HepG2 (cell line): ENCODE data around the gene TP53I3. TPM values are rescaled to one million over a fixed set of nuclear protein-coding genes. Genes with fewer than 3 reads are reported as not detected.
"Not testable (repeated sequence)": the region's sequence is repeated elsewhere in the genome, so short reads cannot be mapped to it uniquely, and the experiment has no call there.

Source experiments
- ATAC-seq: fragments of 200-7000 bp; cut with Tn5 transposase; 3 replicates; pipeline ENCODE4 v1.9.1; 2020; ENCODE audit warnings: mild to moderate bottlenecking, moderate library complexity
- BruUV-seq: library from RNA; stranded (reverse); fragments of 400-500 nt; replicated peaks from 2 replicates; lab custom pipeline; 2021; lab: Mats Ljungman, UMichigan
- CTCF ChIA-PET: fragments of 300-600 bp; formaldehyde crosslinking; extraction: SDS; loops from one replicate; lab custom pipeline; 2021; ENCODE audit warnings: low total read pairs, inconsistent platforms, low intra/inter-chr PET ratio; lab: Yijun Ruan, JAX
- POLR2A ChIA-PET: fragments of 350-600 bp; sonication (Branson Sonifier 250); formaldehyde crosslinking; loops from one replicate; lab custom pipeline; 2020; ENCODE audit warnings: antibody characterized with exemption, inconsistent platforms; lab: Yijun Ruan, JAX
- DNase-seq: peaks from one replicate; pipeline ENCODE4 v3.0.0-alpha.2; 2015; ENCODE audit warnings: low spot score
- FAIRE-seq: peaks from 3 replicates; lab custom pipeline; 2011; peaks lifted over from hg19 to GRCh38; lab: Jason Lieb, UNC
- H2AFZ ChIP-seq: one replicate; pipeline ENCODE4 v1.6.1; 2011; ENCODE audit warnings: low read length, inconsistent platforms
- H3K27ac ChIP-seq: fragments of 300-600 bp; 3 replicates; pipeline ENCODE4 v1.8.0; 2011; ENCODE audit warnings: mixed run types, mild to moderate bottlenecking, mixed read lengths, low read length, inconsistent platforms; ENCODE audit not compliant: insufficient read depth; ENCODE audit errors: extremely low read length
- H3K27me3 ChIP-seq, 2 experiments: fragments of 200-600 bp in 1 of 2; 2 replicates in 1 of 2; 3 replicates in 1 of 2; pipeline versions ENCODE4 v1.6.0 to v1.8.0; 2011; ENCODE audit warnings: low read length in 2 of 2, mild to moderate bottlenecking in 2 of 2, moderate library complexity in 2 of 2, inconsistent platforms in 1 of 2; ENCODE audit not compliant: insufficient read depth in 2 of 2, control insufficient read depth in 1 of 2
- H3K36me3 ChIP-seq, 2 experiments: fragments of 200-600 bp in 1 of 2; replicated peaks in 1 of 2; 2 replicates in 1 of 2; 3 replicates in 1 of 2; pipeline versions ENCODE4 v1.5.1 to v1.8.0; 2011; ENCODE audit warnings: low read length in 2 of 2, inconsistent platforms in 1 of 2; ENCODE audit not compliant: insufficient read depth in 2 of 2, control insufficient read depth in 1 of 2
- H3K4me1 ChIP-seq: 2 replicates; pipeline ENCODE4 v1.5.1; 2012; ENCODE audit warnings: low read length, inconsistent platforms; ENCODE audit not compliant: insufficient read depth
- H3K4me2 ChIP-seq: 2 replicates; pipeline ENCODE4 v1.6.0; 2011; ENCODE audit warnings: low read depth, low read length, inconsistent platforms
- H3K4me3 ChIP-seq, 3 experiments: fragments of 200-600 bp in 1 of 3; sonication (generic), shearing (Covaris generic) in 1 of 3; replicated peaks in 1 of 3; 2 replicates each; pipeline ENCODE4 v1.5.1; 2011 to 2016; ENCODE audit warnings: low read length in 3 of 3, inconsistent platforms in 2 of 3, low read depth in 2 of 3, mild to moderate bottlenecking in 2 of 3, control low read depth in 1 of 3, mixed read lengths in 1 of 3; ENCODE audit not compliant: insufficient read depth in 1 of 3
- H3K79me2 ChIP-seq: one replicate; pipeline ENCODE4 v1.6.1; 2011; ENCODE audit warnings: low read length, inconsistent platforms; ENCODE audit not compliant: insufficient read depth
- H3K9ac ChIP-seq: 2 replicates; pipeline ENCODE4 v1.6.0; 2011; ENCODE audit warnings: mild to moderate bottlenecking, low read depth, low read length, inconsistent platforms; ENCODE audit not compliant: insufficient read depth
- H3K9me3 ChIP-seq: 2 replicates; pipeline ENCODE4 v1.5.1; 2012; ENCODE audit warnings: mild to moderate bottlenecking, low read length
- H4K20me1 ChIP-seq: 2 replicates; pipeline ENCODE4 v1.6.0; 2011; ENCODE audit warnings: inconsistent platforms, mild to moderate bottlenecking, low read length, moderate library complexity; ENCODE audit not compliant: insufficient read depth
- ATF4 ChIP-seq, 2 experiments: fragments of 450-650 bp in 1 of 2; sonication (generic) in 1 of 2; formaldehyde crosslinking; IDR thresholded peaks; 2 replicates each; pipeline versions ENCODE4 v1.5.0 to v1.8.0; 2020 to 2022; ENCODE audit warnings: mild to moderate bottlenecking in 1 of 2, missing genetic modification reagents in 1 of 2
- FOXC1 ChIP-seq: sonication (generic); formaldehyde crosslinking; IDR thresholded peaks from 2 replicates; pipeline ENCODE4 v1.8.0; 2022; ENCODE audit warnings: mild to moderate bottlenecking, missing genetic modification reagents, borderline replicate concordance
- GLMP ChIP-seq: sonication (generic); formaldehyde crosslinking; IDR thresholded peaks from 2 replicates; pipeline ENCODE4 v1.9.0; 2021; ENCODE audit warnings: missing genetic modification reagents, mild to moderate bottlenecking, borderline replicate concordance
- IKZF1 ChIP-seq: fragments of 450-650 bp; IDR thresholded peaks from 2 replicates; pipeline ENCODE4 v1.7.1; 2016
- KLF6 ChIP-seq: IDR thresholded peaks from 2 replicates; pipeline ENCODE4 v1.8.0; 2016; ENCODE audit warnings: missing biosample characterization, missing genetic modification reagents
- MTA1 ChIP-seq: sonication (generic); formaldehyde crosslinking; IDR thresholded peaks from 2 replicates; pipeline ENCODE4 v1.4.0; 2020; ENCODE audit warnings: missing genetic modification reagents, mild to moderate bottlenecking, borderline replicate concordance
- NR2F6 ChIP-seq, 2 experiments: IDR thresholded peaks; 2 replicates each; pipeline ENCODE4 v1.6.1; 2016; ENCODE audit warnings: antibody characterized with exemption in 1 of 2, mild to moderate bottlenecking in 1 of 2
- RARA ChIP-seq: IDR thresholded peaks from 2 replicates; pipeline ENCODE4 v1.6.1; 2016; ENCODE audit warnings: missing genetic modification reagents, missing compliant biosample characterization
- U2AF2 ChIP-seq: fragments of 200-400 bp; formaldehyde crosslinking; IDR thresholded peaks from 2 replicates; pipeline ENCODE4 v1.6.1; 2017; ENCODE audit warnings: low read depth, mild to moderate bottlenecking, low read length
- ZNF138 ChIP-seq: sonication (generic); formaldehyde crosslinking; IDR thresholded peaks from 2 replicates; pipeline ENCODE4 v1.5.0; 2020; ENCODE audit warnings: mild to moderate bottlenecking, low read depth, missing genetic modification reagents
- ZNF619 ChIP-seq: sonication (generic); formaldehyde crosslinking; IDR thresholded peaks from 2 replicates; pipeline ENCODE4 v1.4.0; 2020; ENCODE audit warnings: mild to moderate bottlenecking, missing genetic modification reagents
- ZNF670 ChIP-seq: sonication (generic); formaldehyde crosslinking; IDR thresholded peaks from 2 replicates; pipeline ENCODE4 v1.8.0; 2022; ENCODE audit warnings: mild to moderate bottlenecking, missing genetic modification reagents, borderline replicate concordance
- ZSCAN29 ChIP-seq: sonication (generic); formaldehyde crosslinking; conservative IDR thresholded peaks from 2 replicates; pipeline ENCODE4 v1.4.0; 2020; ENCODE audit warnings: mild to moderate bottlenecking, missing genetic modification reagents
- WGBS: methylation state at CpG from one replicate; pipeline ENCODE4 v1.1.6; 2017; ENCODE audit warnings: low lambda C conversion rate; 5-methylcytosine and 5-hydroxymethylcytosine counted together
- in situ Hi-C: cut with HindIII; loops from 2 replicates; pipeline ENCODE4 v1.10.0; 2017; ENCODE audit warnings: low pct_unique_long_range_greater_than_20kb; ENCODE audit not compliant: extremely low pct_ligation_motif_present
- intact Hi-C: fragments of 100-400 bp; cut with micrococcal nuclease; formaldehyde crosslinking; loops from one replicate; pipeline ENCODE4 v1.10.0; 2022; ENCODE audit not compliant: unreplicated experiment
- polyA plus RNA-seq, 8 experiments: library from polyadenylated mRNA; depleted of rRNA in 3 of 8; stranded (reverse) in 7 of 8; unstranded in 1 of 8; fragments of >200 nt; fragmentation: Illumina TruSeq in 4 of 8; extraction: Trizol in 4 of 8; gene quantifications; 2 replicates each; pipeline versions ENCODE4 v1.2.1 to v1.2.3, GENCODE V29; 2011 to 2016; ENCODE audit warnings: low read depth in 4 of 8, missing spikeins in 1 of 8, mixed read lengths in 1 of 8; ENCODE audit not compliant: insufficient read depth in 1 of 8
- total RNA-seq, 5 experiments: library from RNA; depleted of rRNA; stranded (reverse); fragments of >200 nt; fragmentation: Illumina TruSeq; extraction: Trizol; gene quantifications; 2 replicates each; pipeline ENCODE4 v1.2.3, GENCODE V29; 2016; ENCODE audit warnings: low read depth in 1 of 5

Gene TP53I3
- total and polyA plus RNA-seq, 2 of the 13 experiments (the other 11 are each of a cell fraction or from before 2014, with no cell fraction given): 25.0 to 44.1 TPM

- FAIRE-seq, intact Hi-C loops, H3K79me2 ChIP-seq, H3K27me3 ChIP-seq, DNase-seq, H3K9ac ChIP-seq, H2AFZ ChIP-seq, in situ Hi-C loops, CTCF ChIA-PET, BruUV-seq, H3K27ac ChIP-seq, H3K4me2 ChIP-seq, H3K9me3 ChIP-seq, H3K36me3 ChIP-seq, H4K20me1 ChIP-seq, H3K4me3 ChIP-seq, POLR2A ChIA-PET, ATAC-seq: not testable (repeated sequence)
- peaks cover 26% of the 10 kb centered on the region for H3K4me1 ChIP-seq
- 90% methylated on average over 5 of the region's 5 CpGs for WGBS
Observed at GRCh38 chr2:24093270-24093669, 8.6 kb upstream of the TP53I3 start.

GRCh38 chr2:24088821-24089359 lies 4.3 kb upstream of the TP53I3 start:
- Histone ChIP-seq H3K27me3 (no peaks in the 10 kb centered on the region; a peak in 1 of 5 replicates), H4K20me1 (no peaks in the 10 kb centered on the region), H3K79me2 (no peaks in the 10 kb centered on the region), H3K27ac (no peak overlapping the region), H3K4me3 (no peak overlapping the region), H3K4me1 (peaks cover 18% of the 10 kb centered on the region), H3K9ac (no peak overlapping the region), H2AFZ (no peak overlapping the region), H3K36me3 (no peaks in the 10 kb centered on the region), H3K4me2 (no peak overlapping the region), H3K9me3 (no peaks in the 10 kb centered on the region)
- POLR2A ChIA-PET: no interaction called here
- DNase-seq: no peak
- intact Hi-C loops: no loop called here
- TF ChIP-seq U2AF2: no peak
- TF ChIP-seq FOXC1 (CRISPR knock-in tag): no peak
- 0 out of 4 replicates have a peak, but pooled peaks of 1 of the 2 experiments have one; percentile 56 for TF ChIP-seq ATF4 (CRISPR knock-in tag; IDR thresholded peaks at IDR 0.05)
- peak; percentile 41; the same call in 1 of the 2 replicates for TF ChIP-seq NR2F6 (IDR thresholded peaks at IDR 0.05)
- TF ChIP-seq NR2F6 (CRISPR knock-in tag; IDR thresholded peaks at IDR 0.05): peak; percentile 38; the same call in 1 of the 2 replicates
- TF ChIP-seq ZNF138 (CRISPR knock-in tag): no peak
- no peak for TF ChIP-seq IKZF1
- no peak for TF ChIP-seq MTA1
- no peak for TF ChIP-seq ZNF670 (CRISPR knock-in tag)
- peak; percentile 48; the same call in 1 of the 2 replicates for TF ChIP-seq RARA (CRISPR knock-in tag)
- TF ChIP-seq ZNF619 (CRISPR knock-in tag): no peak
- no peak for TF ChIP-seq ZSCAN29 (CRISPR knock-in tag)
- no peak for TF ChIP-seq KLF6 (CRISPR knock-in tag)
- TF ChIP-seq GLMP: no peak
- WGBS: 13% methylated on average over 2 of the region's 2 CpGs
- CTCF ChIA-PET: no interaction called here
- BruUV-seq: no TSS peak
- in situ Hi-C loops: loop anchor here (10.0 kb wide), 1 partner anchor 76 kb away; no protein-coding TSS in a partner anchor
- no peak for FAIRE-seq
- no peak for ATAC-seq
